ENCODE results near the gene UPK3BL2.
"Not testable (repeated sequence)": the region's sequence is repeated elsewhere in the genome, so short reads cannot be mapped to it uniquely, and the experiment has no call there.

The UPK3BL2 gene

GRCh38 chr7:102531583-102531982, 11.9 kb downstream of the UPK3BL2 start:
- DNase-seq (ENCODE audit: low spot score): not testable (repeated sequence)

DNA sequence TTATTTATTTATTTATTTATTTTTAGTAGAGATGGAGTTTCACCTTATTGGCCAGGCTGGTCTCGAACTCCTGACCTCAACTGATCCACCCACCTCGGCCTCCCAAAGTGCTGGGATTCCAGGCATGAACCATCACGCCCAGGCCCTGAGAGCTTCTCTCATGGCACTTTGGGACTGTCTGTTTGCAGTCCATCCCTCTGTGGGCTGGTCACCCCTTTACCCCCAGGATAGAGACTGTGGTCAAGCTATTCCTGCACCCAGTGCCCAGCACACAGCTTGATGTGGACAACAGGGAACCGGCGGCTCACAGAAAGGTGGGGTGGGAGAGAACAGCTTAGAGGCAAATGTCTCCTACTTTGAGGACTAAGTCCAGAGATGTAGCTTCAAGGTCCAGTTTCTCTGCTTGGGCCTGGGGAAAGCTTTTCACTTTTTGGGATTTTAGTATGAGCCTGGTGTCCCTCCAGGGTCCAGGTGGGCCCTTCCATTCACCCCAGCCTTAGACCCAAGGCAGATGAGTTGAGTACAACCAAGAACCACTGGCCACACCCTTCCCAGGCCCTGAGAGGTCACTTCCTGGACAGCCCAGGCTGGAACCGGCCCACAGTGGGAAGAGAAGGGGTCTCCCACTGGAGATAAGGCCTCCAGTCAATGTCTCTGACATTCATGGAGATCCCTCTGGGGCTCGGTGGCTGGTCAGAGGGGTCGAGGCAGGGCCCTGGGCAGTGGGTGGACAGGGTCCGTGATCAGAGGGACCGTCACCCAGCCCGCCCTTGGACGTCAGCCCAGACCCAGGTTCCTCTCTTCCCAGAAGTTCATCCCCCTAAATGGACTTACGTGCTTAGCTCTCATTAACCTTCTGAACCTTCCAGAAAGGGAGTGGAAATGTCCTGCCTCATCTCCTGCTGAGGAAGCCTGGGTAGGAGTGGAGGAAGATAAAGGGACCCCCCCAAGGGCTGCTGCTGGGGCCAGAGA, 15.4 kb downstream of the UPK3BL2 start:
- not testable (repeated sequence) for DNase-seq (ENCODE audit: low spot score)

- not testable (repeated sequence) for DNase-seq (ENCODE audit: low spot score)
Observed at GRCh38 chr7:102527182-102527581, 16.3 kb downstream of the UPK3BL2 start.

- DNase-seq (ENCODE audit: low spot score): not testable (repeated sequence)
Observed at GRCh38 chr7:102524803-102525202, 18.7 kb downstream of the UPK3BL2 start.

GRCh38 chr7:102520797-102521196, 22.7 kb downstream of the UPK3BL2 start:
- not testable (repeated sequence) for DNase-seq (ENCODE audit: low spot score)

DNA sequence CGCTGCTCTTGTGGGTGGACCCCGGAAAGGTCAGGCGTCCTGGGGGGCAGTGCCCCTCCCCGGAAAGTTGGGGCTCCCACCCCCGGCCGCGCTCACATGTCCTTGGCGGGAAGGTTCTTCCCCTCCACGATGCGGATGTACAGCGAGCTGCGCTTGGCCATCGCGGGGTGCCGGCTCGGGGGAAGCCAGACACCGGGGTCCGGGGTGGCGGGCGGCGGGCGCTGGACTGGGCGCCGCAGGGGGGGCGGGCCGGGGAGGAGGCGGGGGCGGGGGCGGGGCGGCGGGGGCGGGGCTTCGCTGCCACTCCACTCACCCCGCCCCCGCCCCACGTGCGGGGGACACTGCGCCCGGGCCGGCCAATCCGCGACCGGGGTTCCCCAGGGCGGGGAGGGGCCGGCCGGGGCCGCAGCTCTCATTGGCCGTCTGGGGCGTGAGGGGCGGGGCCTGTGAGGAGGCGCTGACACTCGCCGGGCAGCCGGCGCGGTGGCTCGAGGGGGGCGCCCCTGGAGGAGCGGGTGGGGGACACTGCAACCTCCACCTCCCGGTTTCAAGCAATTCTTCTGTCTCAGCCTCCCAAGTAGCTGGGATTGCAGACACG, 25.8 kb downstream of the UPK3BL2 start, which contains the start of gene RASA4B:
RASA4B (minus strand) TSS at position 228 of the 598 bp plus-strand sequence; CDS start at position 161, 67 bp downstream.
- not testable (repeated sequence) for DNase-seq (ENCODE audit: low spot score)

GRCh38 chr7:102516951-102517350, 26.5 kb downstream of the UPK3BL2 start:
- DNase-seq (ENCODE audit: low spot score): not testable (repeated sequence)

DNA sequence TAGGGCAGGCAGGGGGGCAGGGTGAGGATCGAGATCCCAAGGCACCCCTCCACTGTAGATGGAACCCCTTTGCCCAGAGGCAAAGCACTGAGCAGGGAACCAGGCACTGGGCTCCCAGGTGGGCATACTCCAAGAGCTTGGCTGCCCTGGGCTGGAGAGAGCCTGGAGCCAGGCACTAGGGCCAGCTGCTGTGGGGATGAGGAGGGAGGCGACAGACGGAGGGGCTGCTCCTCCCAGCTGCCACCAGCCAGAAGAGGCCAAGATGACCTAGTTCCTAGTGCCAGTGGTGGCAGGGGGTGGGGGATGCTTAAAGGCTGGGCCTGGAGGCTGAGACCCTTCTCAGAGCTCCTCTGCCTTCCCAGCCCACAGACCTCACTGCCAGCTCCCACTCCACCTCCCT, 27.6 kb downstream of the UPK3BL2 start:
- DNase-seq (ENCODE audit: low spot score): not testable (repeated sequence)

- DNase-seq (ENCODE audit: low spot score): not testable (repeated sequence)
Observed at GRCh38 chr7:102514881-102515721, 28.4 kb downstream of the UPK3BL2 start.

GRCh38 chr7:102512642-102513221, 30.8 kb downstream of the UPK3BL2 start:
- DNase-seq (ENCODE audit: low spot score): not testable (repeated sequence)

DNA sequence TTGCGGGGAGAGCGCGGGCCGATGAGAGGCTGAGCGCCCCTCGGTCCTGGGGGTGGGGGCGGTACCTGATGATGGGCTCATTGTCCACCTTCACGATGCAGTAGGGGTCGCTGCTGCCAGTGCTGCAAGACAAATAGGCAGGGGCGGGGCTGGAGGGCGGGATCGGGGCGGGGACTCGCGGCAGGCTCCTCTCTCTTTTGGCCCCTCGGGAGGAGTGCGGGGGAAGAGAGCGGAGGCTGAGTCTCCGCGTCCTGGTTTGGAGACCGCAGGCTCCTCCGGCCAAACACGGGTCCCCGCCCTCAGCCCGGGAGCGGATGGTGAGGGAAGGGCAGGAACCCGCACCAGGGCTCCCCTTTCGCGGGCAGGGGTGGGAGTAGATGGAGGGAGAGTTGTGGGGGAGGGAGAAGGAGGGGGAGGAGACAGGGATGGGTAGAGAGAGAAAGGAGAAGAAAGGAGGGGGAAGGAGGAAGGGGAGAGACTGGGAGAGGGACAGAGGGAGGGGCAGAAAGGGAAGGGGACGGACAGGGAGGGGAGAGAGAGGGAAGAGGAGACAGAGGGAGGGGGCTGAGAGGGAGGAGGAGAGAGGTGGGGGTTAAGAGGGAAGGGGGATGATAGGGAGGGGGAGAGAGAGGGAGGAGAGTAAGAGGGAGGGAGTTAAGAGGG, 31.5 kb downstream of the UPK3BL2 start:
- DNase-seq (ENCODE audit: low spot score): not testable (repeated sequence)

- DNase-seq (ENCODE audit: low spot score): not testable (repeated sequence)
Observed at GRCh38 chr7:102510575-102510974, 32.9 kb downstream of the UPK3BL2 start.

- DNase-seq (ENCODE audit: low spot score): not testable (repeated sequence)
Observed at GRCh38 chr7:102507410-102508088, 35.9 kb downstream of the UPK3BL2 start.

DNA sequence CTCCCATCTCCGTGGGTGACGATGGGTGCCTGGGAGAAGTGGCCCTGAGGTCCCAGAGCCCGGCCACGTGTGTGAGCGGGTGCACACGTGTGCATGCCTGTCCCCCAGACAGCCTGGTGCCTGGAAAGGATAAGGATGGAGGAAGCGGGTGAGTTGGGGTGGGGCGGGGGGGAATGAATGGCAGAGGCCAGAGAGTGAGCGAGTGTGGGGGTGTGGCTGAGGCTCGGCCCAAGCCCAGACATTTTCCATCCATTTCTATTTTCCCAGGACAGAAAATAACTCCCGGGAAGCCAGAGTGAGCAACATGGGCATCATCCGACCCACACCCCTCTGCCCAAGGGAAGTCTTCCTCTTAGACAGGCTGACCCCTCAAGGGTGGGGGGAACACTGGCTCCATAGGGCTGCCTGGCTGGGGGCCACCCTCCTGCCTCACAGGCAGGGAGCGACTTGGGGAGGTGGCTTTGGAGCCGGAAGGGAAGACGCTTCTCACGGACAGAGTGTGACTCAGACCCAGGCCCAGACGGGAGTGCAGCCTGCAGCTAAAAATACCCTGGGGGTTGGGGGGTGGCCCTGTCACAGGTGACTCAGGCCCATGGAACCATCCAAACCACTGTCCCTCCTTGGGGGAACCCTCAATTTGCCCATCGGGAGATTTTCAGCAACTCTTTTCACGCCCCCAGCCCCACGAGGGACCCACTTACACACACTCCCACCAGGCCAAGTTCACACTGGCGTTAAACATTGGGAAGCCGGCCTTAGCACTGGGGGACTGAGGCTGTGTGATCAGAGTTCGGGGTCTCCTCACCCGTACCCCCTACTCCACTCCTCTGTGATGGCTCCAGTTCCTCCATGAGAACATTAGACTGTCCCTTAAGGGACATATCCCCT, 38.0 kb downstream of the UPK3BL2 start:
- not testable (repeated sequence) for DNase-seq (ENCODE audit: low spot score)

- not testable (repeated sequence) for DNase-seq (ENCODE audit: low spot score)
Observed at GRCh38 chr7:102503141-102503540, 40.4 kb downstream of the UPK3BL2 start.

GRCh38 chr7:102498321-102498720, 45.2 kb downstream of the UPK3BL2 start:
- not testable (repeated sequence) for DNase-seq (ENCODE audit: low spot score)

DNA sequence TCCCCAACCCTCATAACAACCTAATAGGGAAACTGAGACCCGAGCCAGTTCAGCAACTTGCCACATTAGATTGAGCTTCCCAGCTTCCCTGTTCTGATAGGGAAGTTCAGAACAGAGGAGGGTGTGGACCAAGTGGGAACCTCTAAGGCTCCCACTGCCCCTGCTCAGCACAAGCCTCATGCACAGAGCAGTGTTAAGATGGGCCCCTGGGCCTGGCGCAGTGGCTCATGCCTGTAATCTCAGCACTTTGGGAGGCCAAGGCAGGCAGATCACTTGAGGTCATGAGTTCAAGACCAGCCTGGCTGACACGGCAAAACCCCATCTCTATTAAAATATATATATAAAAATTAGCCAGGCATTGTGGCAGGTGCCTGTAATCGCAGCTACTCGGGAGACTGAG, 46.2 kb downstream of the UPK3BL2 start:
- DNase-seq (ENCODE audit: low spot score): not testable (repeated sequence)

DNA sequence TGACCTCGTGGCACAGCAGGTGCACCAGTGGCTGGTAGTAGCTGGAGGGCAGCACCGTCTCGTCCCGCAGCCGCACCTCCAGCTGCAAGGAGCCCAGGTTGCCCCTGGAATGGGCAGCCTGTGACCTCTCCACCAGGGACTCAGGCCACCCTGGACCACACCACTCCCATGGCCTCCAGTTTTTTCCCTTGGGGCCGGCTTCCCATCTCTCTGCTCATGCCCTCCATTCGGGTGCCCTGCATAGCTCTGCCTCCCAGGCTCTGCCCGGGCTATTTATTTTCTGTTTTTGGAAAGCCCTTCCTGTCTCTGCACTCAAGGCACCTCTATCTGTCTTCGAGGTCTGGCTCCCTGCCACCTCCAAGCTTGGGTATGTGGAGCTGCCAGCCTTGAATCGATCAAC, 46.6 kb downstream of the UPK3BL2 start:
- not testable (repeated sequence) for DNase-seq (ENCODE audit: low spot score)

DNA sequence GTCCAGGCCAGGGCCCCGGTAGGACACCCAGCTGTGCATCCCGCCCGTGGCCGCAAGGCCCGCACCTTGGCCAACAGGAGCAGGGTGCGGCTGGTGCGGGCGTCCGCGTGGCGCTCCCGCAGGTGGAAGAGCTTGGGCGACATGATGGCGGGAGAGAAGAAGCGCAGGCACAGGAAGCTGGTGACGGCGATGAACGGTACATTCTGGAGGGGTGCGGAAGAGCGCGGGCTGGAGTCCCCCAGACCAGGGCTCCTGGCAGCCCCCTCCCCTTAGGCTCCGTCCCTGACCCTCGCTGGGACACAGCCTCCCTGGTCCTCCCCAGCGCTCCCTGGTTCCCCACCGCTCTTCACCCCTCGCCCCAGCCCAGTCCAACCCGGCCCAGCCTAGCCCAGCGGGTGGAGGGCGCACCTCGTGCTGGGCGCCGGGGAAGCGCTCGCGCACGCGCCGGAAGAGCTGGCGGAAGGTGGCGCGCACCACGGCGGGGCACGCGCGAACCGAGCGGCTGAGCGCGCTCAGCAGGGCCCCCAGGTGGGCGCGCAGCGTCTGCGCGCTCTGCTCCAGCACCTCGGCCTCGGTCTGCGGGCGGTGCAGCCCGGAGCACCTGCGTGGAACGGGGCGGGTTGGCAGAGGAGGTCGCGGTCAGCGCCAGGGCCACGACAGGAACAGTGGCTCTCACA, 48.9 kb downstream of the UPK3BL2 start:
- not testable (repeated sequence) for DNase-seq (ENCODE audit: low spot score)
